GM12874 (cell line): ENCODE measurements around the gene JPT2.

Experiments used
- CTCF ChIP-seq: IDR thresholded peaks from 2 replicates; pipeline ENCODE4 v1.5.1; 2011; ENCODE audit warnings: low read depth, mild to moderate bottlenecking, control low read depth, low read length, moderate library complexity; ENCODE audit not compliant: insufficient read depth

The JPT2 gene

GRCh38 chr16:1732071-1732470 is 54.0 kb downstream of the JPT2 start:
- TF ChIP-seq CTCF, result no peak

- TF ChIP-seq CTCF, result no peak
These were observed 56.0 kb downstream of the JPT2 start for GRCh38 chr16:1734123-1734522.

GRCh38 chr16:1734816-1735215 is 56.7 kb downstream of the JPT2 start:
- TF ChIP-seq CTCF, result no peak

GRCh38 chr16:1740234-1740633 is 62.2 kb downstream of the JPT2 start:
- no peak for TF ChIP-seq CTCF

- TF ChIP-seq CTCF, result no peak
These were observed 62.9 kb downstream of the JPT2 start for GRCh38 chr16:1740781-1741490.

GRCh38 chr16:1741553-1742165 is 63.6 kb downstream of the JPT2 start:
- TF ChIP-seq CTCF, result no peak

GRCh38 chr16:1743376-1744337 is 65.6 kb downstream of the JPT2 start:
- TF ChIP-seq CTCF, result no peak
